SKM-1 treated with dmso at 0.1 percent for 144 hours (cell line): ENCODE data around the gene AOC1.

Experiments used
- DNase-seq: peaks from one replicate; lab custom pipeline; 2025; ENCODE audit not compliant: unreplicated experiment; lab: John Stamatoyannopoulos, UW

Gene AOC1

GRCh38 chr7:150857276-150858055, 5.1 kb downstream of the AOC1 start:
- DNase-seq = no peak

GRCh38 chr7:150858236-150859197, 6.2 kb downstream of the AOC1 start:
- DNase-seq = no peak

- DNase-seq = no peak
Measured at GRCh38 chr7:150860291-150860977, 8.1 kb downstream of the AOC1 start.

GRCh38 chr7:150860978-150861295, 8.6 kb downstream of the AOC1 start:
- no peak for DNase-seq

GRCh38 chr7:150862356-150862755, 10.0 kb downstream of the AOC1 start:
- DNase-seq = no peak

GRCh38 chr7:150863946-150864345, 11.6 kb downstream of the AOC1 start:
- no peak for DNase-seq

- no peak for DNase-seq
Measured at GRCh38 chr7:150866932-150867564, 14.7 kb downstream of the AOC1 start.

GRCh38 chr7:150867605-150868004, 15.3 kb downstream of the AOC1 start:
- no peak for DNase-seq

GRCh38 chr7:150869467-150869866, 17.1 kb downstream of the AOC1 start:
- no peak for DNase-seq

GRCh38 chr7:150871601-150872000, 19.3 kb downstream of the AOC1 start:
- no peak for DNase-seq

GRCh38 chr7:150874401-150875198, 22.3 kb downstream of the AOC1 start:
- no peak for DNase-seq

- no peak for DNase-seq
Measured at GRCh38 chr7:150875791-150876190, 23.5 kb downstream of the AOC1 start.

- DNase-seq = peak; percentile 30
Measured at GRCh38 chr7:150876817-150877526, 24.7 kb downstream of the AOC1 start.

- no peak for DNase-seq
Measured at GRCh38 chr7:150877536-150877935, 25.2 kb downstream of the AOC1 start.

- no peak for DNase-seq
Measured at GRCh38 chr7:150879345-150879744, 27.0 kb downstream of the AOC1 start.

GRCh38 chr7:150881189-150881588, 28.9 kb downstream of the AOC1 start:
- no peak for DNase-seq

GRCh38 chr7:150890853-150891584, 38.7 kb downstream of the AOC1 start:
- DNase-seq = no peak

- no peak for DNase-seq
Measured at GRCh38 chr7:150891740-150892139, 39.4 kb downstream of the AOC1 start.

GRCh38 chr7:150895809-150896208, 43.5 kb downstream of the AOC1 start:
- DNase-seq = no peak
